HG03103 (cell line): Measurements from ENCODE around the gene SNCG.
"Not testable (repeated sequence)": the region's sequence is repeated elsewhere in the genome, so short reads cannot be mapped to it uniquely, and the experiment has no call there.

ENCODE experiments used
- ATAC-seq: cut with Tn5 transposase; IDR thresholded peaks from one replicate; pipeline ENCODE4 v1.9.1; 2021; ENCODE audit warnings: low read depth; ENCODE audit not compliant: unreplicated experiment

Gene SNCG

DNA sequence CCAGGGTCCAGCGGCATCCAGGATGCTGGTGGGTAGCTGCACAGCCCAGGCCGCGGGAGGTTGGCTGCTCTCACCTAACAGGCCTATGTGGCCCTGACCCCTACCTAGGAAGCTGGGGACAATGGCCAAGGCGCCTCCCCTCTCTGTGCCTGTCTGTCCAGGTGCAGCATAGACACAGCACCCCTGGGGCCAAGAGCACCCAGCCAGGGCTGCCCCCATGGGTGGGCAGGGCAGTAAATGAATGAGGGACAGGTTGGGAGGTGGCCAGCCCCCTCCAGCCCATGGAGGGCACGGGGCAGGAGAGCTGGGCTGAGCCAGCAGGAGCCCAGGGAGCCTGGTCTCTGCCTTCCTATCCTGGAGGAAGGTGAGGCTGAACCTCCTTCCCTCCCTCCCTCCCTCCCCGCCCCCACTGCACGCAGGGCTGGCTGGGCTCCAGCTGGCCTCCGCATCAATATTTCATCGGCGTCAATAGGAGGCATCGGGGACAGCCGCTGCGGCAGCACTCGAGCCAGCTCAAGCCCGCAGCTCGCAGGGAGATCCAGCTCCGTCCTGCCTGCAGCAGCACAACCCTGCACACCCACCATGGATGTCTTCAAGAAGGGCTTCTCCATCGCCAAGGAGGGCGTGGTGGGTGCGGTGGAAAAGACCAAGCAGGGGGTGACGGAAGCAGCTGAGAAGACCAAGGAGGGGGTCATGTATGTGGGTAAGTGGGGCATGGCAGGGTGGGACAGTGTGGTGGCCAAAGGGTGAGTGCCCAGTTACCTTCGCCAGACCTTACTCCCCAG lies at the start of gene SNCG:
TSS of gene SNCG (plus strand) at position 484 of the 785 bp plus-strand sequence. CDS start at position 583, 99 bp downstream.
- ATAC-seq, result no peak

GRCh38 chr10:86914734-86915133 lies 43.7 kb upstream of the SNCG start:
- ATAC-seq, result no peak

- ATAC-seq, result no peak
Observed at GRCh38 chr10:86918022-86918471, 40.4 kb upstream of the SNCG start.

DNA sequence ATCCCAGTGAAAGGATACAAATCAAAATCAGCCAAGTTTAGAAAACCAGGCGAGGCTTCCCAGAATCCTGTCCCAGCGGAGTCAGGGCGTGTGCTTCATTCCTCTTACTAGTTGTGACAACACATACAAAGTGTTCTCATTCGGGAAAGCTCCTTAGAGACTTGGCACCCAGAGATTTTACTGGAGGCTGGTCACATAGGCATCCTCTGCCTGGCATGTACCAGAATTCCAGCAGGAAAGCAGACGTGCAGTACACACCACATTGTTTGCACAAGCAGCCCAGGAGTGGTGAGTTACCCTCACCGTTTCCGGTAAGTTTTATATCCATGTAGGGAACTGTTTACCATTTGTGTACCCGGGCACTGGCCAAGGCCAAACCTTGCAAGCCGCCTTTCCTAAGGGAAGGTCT lies 35.8 kb upstream of the SNCG start:
- ATAC-seq, result no peak

DNA sequence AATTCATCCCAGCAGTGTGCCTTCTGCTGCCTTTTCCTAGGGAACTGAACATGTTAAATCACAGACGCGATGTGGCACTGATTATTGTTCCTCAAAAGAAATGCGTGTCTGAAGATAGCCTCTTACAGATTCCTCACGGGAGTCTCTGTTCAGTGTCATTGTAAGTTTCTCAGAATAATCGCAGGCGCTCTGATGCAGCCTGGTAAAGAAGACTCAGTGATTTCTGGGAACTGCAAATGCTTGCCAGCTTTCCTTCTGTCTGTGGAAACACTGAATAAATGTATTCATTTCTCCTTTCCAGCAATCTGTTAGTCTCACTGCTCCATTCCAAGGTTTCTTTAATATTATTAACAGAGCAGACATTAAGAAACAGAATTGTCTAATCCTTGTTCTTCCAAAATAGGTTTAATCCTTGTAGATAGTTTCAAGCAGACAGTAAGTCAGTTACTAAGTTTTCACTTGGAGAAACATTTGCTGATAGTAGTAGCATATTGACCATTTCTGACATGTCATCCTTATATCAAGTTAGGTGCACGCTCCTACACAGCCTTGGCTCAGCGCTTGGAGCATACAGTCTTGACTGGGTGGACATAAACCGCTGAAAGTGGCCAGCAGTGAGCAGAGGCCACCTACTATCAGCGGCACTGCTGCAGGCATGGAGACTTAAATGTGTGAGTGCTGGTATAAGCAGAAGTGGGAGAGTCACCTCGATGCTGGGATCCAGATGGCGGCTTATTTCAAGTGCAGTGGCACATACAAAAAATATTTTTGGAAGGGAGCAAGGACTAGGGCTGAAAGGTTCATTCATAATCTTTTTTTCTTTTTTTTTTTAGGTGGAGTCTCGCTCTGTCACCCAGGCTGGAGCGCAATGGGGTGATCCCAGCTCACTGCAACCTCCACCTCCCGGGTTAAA lies 28.7 kb upstream of the SNCG start:
- ATAC-seq, result no peak

- no peak for ATAC-seq
Observed at GRCh38 chr10:86931872-86932271, 26.5 kb upstream of the SNCG start.

GRCh38 chr10:86932674-86933073 lies 25.7 kb upstream of the SNCG start:
- no peak for ATAC-seq

GRCh38 chr10:86934162-86934711 lies 24.2 kb upstream of the SNCG start:
- ATAC-seq, result not testable (repeated sequence)

- no peak for ATAC-seq
Observed at GRCh38 chr10:86936661-86937501, 21.5 kb upstream of the SNCG start.

- no peak for ATAC-seq
Observed at GRCh38 chr10:86937502-86938154, 20.8 kb upstream of the SNCG start.

DNA sequence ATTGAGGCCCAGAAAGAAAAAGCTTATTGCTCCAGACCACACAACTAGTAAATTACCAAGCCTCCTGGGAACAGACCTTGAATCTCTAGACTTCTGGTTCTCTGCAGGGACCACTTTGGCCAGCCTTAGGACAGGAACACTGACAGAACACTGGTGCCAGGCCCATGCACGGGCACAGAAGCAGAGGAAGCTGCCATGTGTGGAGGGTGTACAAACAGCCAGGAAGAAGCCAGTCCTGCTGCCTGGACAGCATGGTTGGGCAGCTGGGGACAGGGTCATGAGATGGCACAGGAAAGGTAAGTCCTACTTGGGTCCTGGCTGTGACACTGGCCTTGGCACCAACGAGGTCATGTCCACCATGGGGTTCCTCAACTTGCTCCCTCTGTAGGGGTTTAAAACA lies 20.1 kb upstream of the SNCG start:
- ATAC-seq, result no peak

- not testable (repeated sequence) for ATAC-seq
Observed at GRCh38 chr10:86940076-86940475, 18.3 kb upstream of the SNCG start.

DNA sequence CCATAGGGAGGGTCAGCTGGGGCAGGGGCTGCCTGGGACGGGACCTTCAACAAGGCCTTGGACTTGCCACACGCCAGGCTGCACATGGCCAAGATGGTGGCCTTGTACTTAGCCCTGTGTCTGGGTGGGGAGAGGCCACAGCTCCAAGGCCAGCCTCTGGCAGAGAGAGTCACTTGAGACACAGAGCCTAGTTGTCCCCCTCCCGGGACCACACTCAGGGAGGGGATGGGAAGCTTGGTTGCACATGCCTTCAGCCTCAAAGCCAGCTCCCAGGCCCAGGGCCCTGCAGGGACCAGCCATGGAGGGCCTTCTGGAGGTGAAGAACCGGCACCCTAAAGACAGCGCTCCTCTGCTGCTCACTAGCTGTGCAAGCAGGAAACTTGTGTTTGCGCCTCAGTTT lies 17.7 kb upstream of the SNCG start:
- ATAC-seq, result no peak

DNA sequence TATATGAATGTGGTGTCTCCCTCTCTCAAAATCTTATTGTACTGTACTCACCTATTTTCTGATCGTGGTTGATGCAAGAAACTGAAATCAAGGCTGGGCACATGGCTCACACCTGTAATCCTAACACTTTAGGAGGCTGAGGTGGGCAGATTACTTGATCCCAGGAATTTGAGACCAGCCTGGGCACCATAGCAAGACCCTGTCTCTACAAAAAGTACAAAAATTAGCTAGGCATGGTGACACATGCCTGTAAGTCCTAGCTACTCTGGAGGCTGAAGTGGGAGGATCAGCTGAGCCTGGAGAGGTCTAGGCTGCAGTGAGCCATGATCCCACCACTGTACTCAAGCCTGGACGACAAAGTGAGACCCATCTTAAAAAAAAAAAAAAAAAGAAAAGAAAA lies 17.0 kb upstream of the SNCG start:
- no peak for ATAC-seq

DNA sequence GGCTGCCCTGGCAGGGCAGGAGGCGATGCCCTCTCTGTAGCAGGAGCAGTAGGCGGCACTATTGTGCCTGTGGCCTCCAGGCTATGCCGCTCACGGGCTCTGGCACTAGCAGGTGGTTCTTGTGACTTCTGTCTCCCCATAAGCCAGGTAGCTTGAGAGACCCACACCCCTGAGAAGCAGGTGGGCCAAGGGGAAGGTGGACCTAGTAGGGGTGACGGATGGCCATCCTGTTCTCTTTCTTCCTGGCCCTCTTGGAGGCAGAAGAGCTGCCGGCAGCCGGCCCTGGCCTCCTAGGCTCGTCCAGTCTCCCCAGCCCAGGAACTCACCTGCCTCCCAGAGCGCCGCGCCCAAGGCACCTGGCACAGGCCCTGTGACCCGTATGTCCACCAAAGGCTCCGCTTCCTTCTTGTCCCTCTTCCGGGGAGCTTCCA lies 16.4 kb upstream of the SNCG start:
- ATAC-seq, result no peak

- no peak for ATAC-seq
Observed at GRCh38 chr10:86942441-86943315, 15.7 kb upstream of the SNCG start.

- ATAC-seq, result no peak
Observed at GRCh38 chr10:86943316-86944030, 14.9 kb upstream of the SNCG start.

- no peak for ATAC-seq
Observed at GRCh38 chr10:86944031-86944419, 14.4 kb upstream of the SNCG start.
